Left ventricle myocardium inferior (tissue), 1 donor: Measurements from ENCODE around the gene COL21A1. TPM values are rescaled to one million over a fixed set of nuclear protein-coding genes. Genes with fewer than 3 reads are reported as not detected.

Experiments
- DNase-seq: peaks from one replicate; pipeline ENCODE4 v3.0.0-alpha.2; 2020
- H3K27ac ChIP-seq: fragments of 200-600 bp; replicated peaks from 2 replicates; pipeline ENCODE4 v1.8.0; 2021
- H3K27me3 ChIP-seq: fragments of 200-600 bp; 2 replicates; pipeline ENCODE4 v1.8.0; 2021; ENCODE audit warnings: low read depth
- H3K36me3 ChIP-seq: fragments of 200-600 bp; 2 replicates; pipeline ENCODE4 v1.8.0; 2021
- H3K4me1 ChIP-seq: fragments of 200-600 bp; 2 replicates; pipeline ENCODE4 v1.8.0; 2021
- H3K4me3 ChIP-seq: fragments of 200-600 bp; 2 replicates; pipeline ENCODE4 v1.8.0; 2021; ENCODE audit warnings: mild to moderate bottlenecking, moderate library complexity
- H3K9me3 ChIP-seq: fragments of 200-600 bp; replicated peaks from 2 replicates; pipeline ENCODE4 v1.8.0; 2021
- CTCF ChIP-seq: fragments of 200-600 bp; IDR thresholded peaks from 2 replicates; pipeline ENCODE4 v1.8.0; 2021; ENCODE audit warnings: antibody characterized with exemption, mild to moderate bottlenecking, borderline replicate concordance
- intact Hi-C: fragments of 100-400 bp; cut with micrococcal nuclease; formaldehyde crosslinking; loops from one replicate; pipeline ENCODE4 v1.11.0; 2022
- total RNA-seq: library from RNA; stranded (reverse); fragmentation: NEBNext Ultra II Directional; extraction: Animal tissue kit (Norgen Biotek cat#: 25700); gene quantifications from one replicate; pipeline ENCODE4 v1.2.1, GENCODE V29; 2021
- donor health status: DM: no; HTN: yes; CAD: no; lungs with severe emphysema.

The COL21A1 gene
- total RNA-seq, 1 donor from 2014 or later, result 54.3 TPM

GRCh38 chr6:56241124-56241802 lies 6.1 kb downstream of the COL21A1 start:
- no peaks in the 10 kb centered on the region for H3K36me3 ChIP-seq
- H3K27me3 ChIP-seq, result no peaks in the 10 kb centered on the region
- H3K4me3 ChIP-seq, result no peak overlapping the region
- peaks cover 26% of the 10 kb centered on the region for H3K4me1 ChIP-seq
- no peak for DNase-seq
- no peak overlapping the region for H3K27ac ChIP-seq
- intact Hi-C loops, result no loop called here
- H3K9me3 ChIP-seq, result no peaks in the 10 kb centered on the region
- TF ChIP-seq CTCF, result no peak

- H3K4me1 ChIP-seq, result peaks cover 15% of the 10 kb centered on the region
- intact Hi-C loops, result no loop called here
- no peak overlapping the region for H3K4me3 ChIP-seq
- no peak for TF ChIP-seq CTCF
- no peak overlapping the region for H3K27ac ChIP-seq
- no peaks in the 10 kb centered on the region for H3K9me3 ChIP-seq
- no peaks in the 10 kb centered on the region for H3K36me3 ChIP-seq
- no peaks in the 10 kb centered on the region for H3K27me3 ChIP-seq
- DNase-seq, result no peak
Measured at GRCh38 chr6:56238352-56238751, 9.0 kb downstream of the COL21A1 start.

GRCh38 chr6:56235245-56235644 lies 12.1 kb downstream of the COL21A1 start:
- H3K27ac ChIP-seq, result no peak overlapping the region
- H3K27me3 ChIP-seq, result no peaks in the 10 kb centered on the region
- H3K9me3 ChIP-seq, result no peaks in the 10 kb centered on the region
- peaks cover 7% of the 10 kb centered on the region for H3K4me1 ChIP-seq
- intact Hi-C loops, result no loop called here
- no peaks in the 10 kb centered on the region for H3K36me3 ChIP-seq
- TF ChIP-seq CTCF, result no peak
- DNase-seq, result no peak
- H3K4me3 ChIP-seq, result no peak overlapping the region

GRCh38 chr6:56232436-56232835 lies 14.9 kb downstream of the COL21A1 start:
- H3K27me3 ChIP-seq, result no peaks in the 10 kb centered on the region
- intact Hi-C loops, result no loop called here
- peaks cover 7% of the 10 kb centered on the region for H3K4me1 ChIP-seq
- DNase-seq, result no peak
- H3K9me3 ChIP-seq, result no peaks in the 10 kb centered on the region
- no peaks in the 10 kb centered on the region for H3K36me3 ChIP-seq
- H3K4me3 ChIP-seq, result no peak overlapping the region
- H3K27ac ChIP-seq, result no peak overlapping the region
- no peak for TF ChIP-seq CTCF

GRCh38 chr6:56231827-56232226 lies 15.6 kb downstream of the COL21A1 start:
- no peaks in the 10 kb centered on the region for H3K27me3 ChIP-seq
- H3K4me1 ChIP-seq, result peaks cover 7% of the 10 kb centered on the region
- intact Hi-C loops, result no loop called here
- H3K27ac ChIP-seq, result no peak overlapping the region
- H3K4me3 ChIP-seq, result no peak overlapping the region
- H3K36me3 ChIP-seq, result no peaks in the 10 kb centered on the region
- no peak for TF ChIP-seq CTCF
- no peak for DNase-seq
- H3K9me3 ChIP-seq, result no peaks in the 10 kb centered on the region
